OCI-LY1 (cell line): Measurements from ENCODE around the gene RASSF4.
A peak's percentile ranks its signal among the peaks of the same experiment; 100 is the strongest.

Source experiments
- H2AFZ ChIP-seq: fragments of 200-600 bp; sonication (generic), shearing (Covaris generic); 2 replicates; pipeline ENCODE4 v1.6.0; 2014; ENCODE audit warnings: antibody characterized with exemption, mild to moderate bottlenecking, low read length
- H3F3A ChIP-seq: fragments of 200-600 bp; sonication (generic), shearing (Covaris generic); 2 replicates; pipeline ENCODE4 v1.6.0; 2014; ENCODE audit warnings: mild to moderate bottlenecking, antibody characterized with exemption, low read length, moderate library complexity; ENCODE audit not compliant: insufficient read depth
- H3K27ac ChIP-seq: fragments of 200-600 bp; sonication (generic); 2 replicates; pipeline ENCODE4 v1.5.1; 2014; ENCODE audit warnings: low read length, mixed run types, mild to moderate bottlenecking, low read depth; ENCODE audit not compliant: poor library complexity, severe bottlenecking
- H3K27me3 ChIP-seq: fragments of 200-600 bp; sonication (generic); 2 replicates; pipeline ENCODE4 v1.6.0; 2014; ENCODE audit warnings: antibody characterized with exemption, mild to moderate bottlenecking, low read length, moderate library complexity; ENCODE audit not compliant: insufficient read depth
- H3K36me3 ChIP-seq: fragments of 200-600 bp; sonication (generic); 2 replicates; pipeline ENCODE4 v1.6.1; 2014; ENCODE audit warnings: mild to moderate bottlenecking, antibody characterized with exemption, low read length, moderate library complexity, mixed read lengths; ENCODE audit not compliant: insufficient read depth
- H3K4me1 ChIP-seq: fragments of 200-600 bp; sonication (generic); 2 replicates; pipeline ENCODE4 v1.5.1; 2014; ENCODE audit warnings: mild to moderate bottlenecking, low read length, moderate library complexity; ENCODE audit not compliant: insufficient read depth, severe bottlenecking
- H3K4me2 ChIP-seq: fragments of 200-600 bp; sonication (generic), shearing (Covaris generic); 2 replicates; pipeline ENCODE4 v1.6.1; 2014; ENCODE audit warnings: low read length
- H3K4me3 ChIP-seq: fragments of 200-600 bp; sonication (generic); 2 replicates; pipeline ENCODE4 v1.5.1; 2014; ENCODE audit warnings: low read length, low read depth, mild to moderate bottlenecking, mixed read lengths; ENCODE audit not compliant: poor library complexity, severe bottlenecking
- H3K79me2 ChIP-seq: fragments of 200-600 bp; shearing (Covaris generic); 2 replicates; pipeline ENCODE4 v1.6.1; 2016; ENCODE audit warnings: mixed run types, low read length, mixed read lengths; ENCODE audit not compliant: insufficient read depth
- H3K9ac ChIP-seq: fragments of 200-600 bp; sonication (generic), shearing (Covaris generic); 2 replicates; pipeline ENCODE4 v1.6.1; 2014; ENCODE audit warnings: mild to moderate bottlenecking, low read length, mixed read lengths
- H3K9me2 ChIP-seq: fragments of 200-600 bp; sonication (generic), shearing (Covaris generic); 2 replicates; pipeline ENCODE4 v1.6.1; 2014; ENCODE audit warnings: low read depth, mild to moderate bottlenecking, low read length, mixed read lengths
- H3K9me3 ChIP-seq: fragments of 200-600 bp; shearing (Covaris generic); 2 replicates; pipeline ENCODE4 v1.6.1; 2014; ENCODE audit warnings: low read length, mixed read lengths
- H4K20me1 ChIP-seq: fragments of 200-600 bp; sonication (generic), shearing (Covaris generic); 2 replicates; pipeline ENCODE4 v1.6.0; 2016; ENCODE audit warnings: mild to moderate bottlenecking, low read length; ENCODE audit not compliant: insufficient read depth
- CTCF ChIP-seq: fragments of 200-600 bp; sonication (generic), shearing (Covaris generic); IDR thresholded peaks from 2 replicates; pipeline ENCODE4 v1.5.1; 2017; ENCODE audit warnings: mild to moderate bottlenecking, antibody characterized with exemption, low read length, moderate library complexity, mixed read lengths
- EZH2 ChIP-seq: fragments of 200-600 bp; sonication (generic), shearing (Covaris generic); IDR thresholded peaks from 2 replicates; pipeline ENCODE4 v1.8.0; 2017; ENCODE audit warnings: borderline replicate concordance, mixed run types, mild to moderate bottlenecking, antibody characterized with exemption, low read length, moderate library complexity, mixed read lengths

RASSF4 gene

GRCh38 chr10:44998146-44998631 lies 38.6 kb downstream of the RASSF4 start:
- Histone ChIP-seq H3K9me3 (peaks cover 7% of the 10 kb centered on the region; the same call in 1 of the 2 replicates), H3K36me3 (peaks cover 15% of the 10 kb centered on the region), H3K4me2 (no peak overlapping the region), H2AFZ (no peak overlapping the region), H3K9me2 (no peaks in the 10 kb centered on the region), H3K9ac (no peak overlapping the region), H3K27me3 (no peaks in the 10 kb centered on the region), H3K4me3 (no peak overlapping the region), H3F3A (no peaks in the 10 kb centered on the region), H3K4me1 (peaks cover 18% of the 10 kb centered on the region), H3K27ac (no peak overlapping the region), H3K79me2 (peaks cover 11% of the 10 kb centered on the region; the same call in 1 of the 2 replicates), H4K20me1 (no peaks in the 10 kb centered on the region)
- TF ChIP-seq EZH2 (no peak), CTCF (no peak)

- peaks cover 11% of the 10 kb centered on the region; the same call in 1 of the 2 replicates for H3K79me2 ChIP-seq
- peaks cover 35% of the 10 kb centered on the region for H3K36me3 ChIP-seq
- H3K9ac ChIP-seq = peak overlapping the region; percentile 59; the same call in 1 of the 2 replicates
- no peaks in the 10 kb centered on the region for H3K9me2 ChIP-seq
- H3K27me3 ChIP-seq = no peaks in the 10 kb centered on the region
- H4K20me1 ChIP-seq = no peaks in the 10 kb centered on the region
- H3K4me3 ChIP-seq = peak overlapping the region; percentile 65
- peak overlapping the region; percentile 74 for H3K4me2 ChIP-seq
- H3K4me1 ChIP-seq = peaks cover 18% of the 10 kb centered on the region
- H3K27ac ChIP-seq = no peak overlapping the region
- H2AFZ ChIP-seq = peak overlapping the region; percentile 12
- H3K9me3 ChIP-seq = peaks cover 23% of the 10 kb centered on the region
- no peak for TF ChIP-seq CTCF
- TF ChIP-seq EZH2 = no peak
- no peaks in the 10 kb centered on the region for H3F3A ChIP-seq
Measured at GRCh38 chr10:45000138-45000751, 40.6 kb downstream of the RASSF4 start.

- no peak for TF ChIP-seq EZH2
- Histone ChIP-seq H3K4me1 (peaks cover 18% of the 10 kb centered on the region), H3K27me3 (no peaks in the 10 kb centered on the region)
Measured at GRCh38 chr10:45000752-45001380, 41.3 kb downstream of the RASSF4 start, which contains the start of gene ZNF22. Gene ZNF22, plus strand, starts transcription at chr10:45000923. Its CDS starts 2,446 bp downstream, at chr10:45003369.

More at GRCh38 chr10:45000752-45001380, 41.3 kb downstream of the RASSF4 start, which contains the start of gene ZNF22:
- Histone ChIP-seq H3K9me3 (peaks cover 23% of the 10 kb centered on the region), H4K20me1 (no peaks in the 10 kb centered on the region), H2AFZ (peak within 1 kb of the TSS; percentile 12), H3F3A (no peaks in the 10 kb centered on the region), H3K36me3 (peaks cover 39% of the 10 kb centered on the region), H3K9me2 (no peaks in the 10 kb centered on the region), H3K4me2 (peak within 1 kb of the TSS; percentile 74), H3K27ac (no peak within 1 kb of the TSS), H3K9ac (peak within 1 kb of the TSS; percentile 59), H3K4me3 (peak within 1 kb of the TSS; percentile 65), H3K79me2 (peaks cover 11% of the 10 kb centered on the region; the same call in 1 of the 2 replicates)
